Aorta (tissue), 5 donors: ENCODE measurements around the gene POU6F1. TPM values are rescaled to one million over a fixed set of nuclear protein-coding genes. Genes with fewer than 3 reads are reported as not detected.
"Not testable (repeated sequence)": the region's sequence is repeated elsewhere in the genome, so short reads cannot be mapped to it uniquely, and the experiment has no call there.

Experiments used
- ATAC-seq: fragments of 200-7000 bp; cut with Tn5 transposase; one replicate; pipeline ENCODE4 v1.9.1; 2022; ENCODE audit warnings: moderate library complexity; ENCODE audit not compliant: low FRiP score
- DNase-seq, 2 donors: peaks; one replicate each; pipeline ENCODE4 v3.0.0-alpha.2; 2020
- H3K27ac ChIP-seq, 2 donors: one replicate each; pipeline ENCODE4 v1.5.1; 2013; ENCODE audit warnings: low read length in 2 of 2, mild to moderate bottlenecking in 2 of 2, moderate library complexity in 2 of 2, control low read depth in 1 of 2, inconsistent platforms in 1 of 2, low read depth in 1 of 2
- H3K27me3 ChIP-seq, 2 donors: one replicate each; pipeline ENCODE4 v1.6.1; 2013; ENCODE audit warnings: control low read depth in 1 of 2, low read length in 1 of 2, mild to moderate bottlenecking in 1 of 2, moderate library complexity in 1 of 2; ENCODE audit not compliant: insufficient read depth in 2 of 2, control insufficient read depth in 1 of 2
- H3K36me3 ChIP-seq, 2 donors: one replicate each; pipeline ENCODE4 v1.6.1; 2013; ENCODE audit warnings: control low read depth in 1 of 2, low read length in 1 of 2, mild to moderate bottlenecking in 1 of 2; ENCODE audit not compliant: insufficient read depth in 2 of 2, control insufficient read depth in 1 of 2
- H3K4me1 ChIP-seq, 2 donors: one replicate each; pipeline ENCODE4 v1.6.1; 2013; ENCODE audit warnings: low read length in 2 of 2, control low read depth in 1 of 2, mild to moderate bottlenecking in 1 of 2, moderate library complexity in 1 of 2; ENCODE audit not compliant: insufficient read depth in 2 of 2, control insufficient read depth in 1 of 2
- H3K4me3 ChIP-seq, 2 donors: one replicate each; pipeline ENCODE4 v1.5.1; 2013; ENCODE audit warnings: low read length in 2 of 2, control low read depth in 1 of 2, mild to moderate bottlenecking in 1 of 2
- H3K9me3 ChIP-seq: one replicate; pipeline ENCODE4 v1.6.1; 2013; ENCODE audit warnings: mild to moderate bottlenecking, low read length; ENCODE audit not compliant: control insufficient read depth
- WGBS, 2 donors: extraction: QIAGEN DNeasy Blood & Tissue Kit; methylation state at CpG; one replicate each; pipeline ENCODE4 v1.1.7; 2013; 5-methylcytosine and 5-hydroxymethylcytosine counted together
- intact Hi-C, 2 donors: fragments of 100-400 bp; cut with DNase I; formaldehyde crosslinking; loops; one replicate each; pipeline versions ENCODE4 v1.14.2 to v1.15.0; 2022
- polyA plus RNA-seq, 2 donors: library from polyadenylated mRNA; stranded (reverse); fragments of 200-250 nt; gene quantifications; one replicate each; pipeline ENCODE4 v1.2.3, GENCODE V29; 2013
- total RNA-seq, 2 donors: library from RNA; stranded (reverse); fragmentation: NEBNext Ultra II Directional; extraction: Animal tissue kit (Norgen Biotek cat#: 25700); gene quantifications; one replicate each; pipeline ENCODE4 v1.2.1, GENCODE V29; 2021
- donor health status: healthy with polysubstance abuse.
- donor health status: Bipolar disorder and iron deficiency.
- donor health status: DM: no; HTN: no; CAD: no.
- donor health status: DM: no; HTN: no; CAD: no.
- donor health status: DM: yes; HTN: yes; CAD: no.

The POU6F1 gene
- total and polyA plus RNA-seq, 4 donors = 13.3 to 36.5 (median 29.7) TPM

- peak overlapping the region; percentile 45 to 62 for H3K4me3 ChIP-seq
- no peaks in the 10 kb centered on the region for H3K27me3 ChIP-seq
- no peaks in the 10 kb centered on the region for H3K4me1 ChIP-seq
- no peak for ATAC-seq
- peaks cover 7 to 11% of the 10 kb centered on the region in 2 donors for H3K36me3 ChIP-seq
- H3K27ac ChIP-seq = peak overlapping the region in 1 of 2 donors; percentile 14
- 8 to 10% methylated on average over 10 of the region's 10 CpGs for WGBS, 2 donors
- DNase-seq = no peak
- H3K9me3 ChIP-seq = no peaks in the 10 kb centered on the region
- intact Hi-C loops = loop anchor here (2.0 to 5.0 kb wide), 3 partner anchors 19 to 156 kb away; partner anchors contain the start of genes TFCP2 (in 2 of the 2), CSRNP2 (in 1 of the 2) and POU6F1 (in 1 of the 2)
These were observed 20.2 kb upstream of the POU6F1 start for GRCh38 chr12:51238037-51238509.

DNA sequence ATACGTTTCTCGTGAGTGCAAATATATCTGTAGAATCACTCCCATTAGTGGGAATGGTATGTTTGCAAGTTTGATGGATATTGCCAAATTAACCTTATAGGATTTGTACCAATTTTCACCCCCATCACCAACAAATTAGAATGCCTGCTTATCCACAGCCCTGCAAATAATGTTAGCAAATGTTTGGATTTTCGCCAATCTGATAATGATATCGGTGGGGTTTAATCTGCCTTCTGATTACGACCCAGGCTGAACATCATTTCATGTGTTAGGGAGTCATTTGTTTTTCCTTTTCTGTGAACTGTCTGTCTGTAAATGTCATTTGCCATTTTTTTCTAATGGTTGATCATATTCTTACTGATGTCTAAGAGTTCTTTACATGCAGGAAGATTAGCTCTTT lies 16.7 kb upstream of the POU6F1 start:
- Histone ChIP-seq H3K36me3 (no peaks in the 10 kb centered on the region), H3K27ac (no peak overlapping the region), H3K4me1 (no peaks in the 10 kb centered on the region), H3K4me3 (no peak overlapping the region), H3K9me3 (no peaks in the 10 kb centered on the region), H3K27me3 (no peaks in the 10 kb centered on the region)
- DNase-seq (no peak), ATAC-seq (no peak)
- intact Hi-C loops = no loop called here
- 46 to 50% methylated on average over 5 of the region's 5 CpGs for WGBS, 2 donors

DNA sequence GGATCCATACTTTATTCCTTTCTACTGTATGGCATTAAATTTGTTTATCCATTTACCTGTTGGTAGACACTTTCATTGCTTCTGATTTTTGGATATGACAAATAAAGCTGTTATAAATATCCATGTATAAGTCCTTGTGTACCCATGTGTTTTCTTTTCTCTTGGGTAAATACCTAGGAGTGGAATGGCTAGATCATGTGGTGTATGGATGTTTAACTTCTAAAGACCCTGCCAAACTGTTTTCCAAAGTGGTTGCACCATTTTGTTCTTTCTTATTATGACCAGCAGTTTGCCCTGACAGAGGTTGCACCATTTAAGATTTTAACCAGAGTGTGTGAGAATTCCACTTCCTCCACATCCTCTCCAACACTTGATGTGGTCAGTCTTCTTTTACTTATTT lies 14.8 kb upstream of the POU6F1 start:
- H3K27me3 ChIP-seq = no peaks in the 10 kb centered on the region
- no peaks in the 10 kb centered on the region for H3K36me3 ChIP-seq
- DNase-seq (no peak), ATAC-seq (no peak)
- H3K9me3 ChIP-seq = no peaks in the 10 kb centered on the region
- no peak overlapping the region for H3K4me3 ChIP-seq
- H3K4me1 ChIP-seq = no peaks in the 10 kb centered on the region
- H3K27ac ChIP-seq = no peak overlapping the region
- intact Hi-C loops = no loop called here

GRCh38 chr12:51229116-51229809 lies 11.4 kb upstream of the POU6F1 start:
- H3K27ac ChIP-seq = no peak overlapping the region
- WGBS, 2 donors = 90 to 93% methylated on average over 7 of the region's 7 CpGs
- no peak for ATAC-seq
- intact Hi-C loops = no loop called here
- H3K4me1 ChIP-seq = no peaks in the 10 kb centered on the region
- no peaks in the 10 kb centered on the region for H3K9me3 ChIP-seq
- H3K4me3 ChIP-seq = no peak overlapping the region
- H3K27me3 ChIP-seq = no peaks in the 10 kb centered on the region
- no peak for DNase-seq
- no peaks in the 10 kb centered on the region for H3K36me3 ChIP-seq

DNA sequence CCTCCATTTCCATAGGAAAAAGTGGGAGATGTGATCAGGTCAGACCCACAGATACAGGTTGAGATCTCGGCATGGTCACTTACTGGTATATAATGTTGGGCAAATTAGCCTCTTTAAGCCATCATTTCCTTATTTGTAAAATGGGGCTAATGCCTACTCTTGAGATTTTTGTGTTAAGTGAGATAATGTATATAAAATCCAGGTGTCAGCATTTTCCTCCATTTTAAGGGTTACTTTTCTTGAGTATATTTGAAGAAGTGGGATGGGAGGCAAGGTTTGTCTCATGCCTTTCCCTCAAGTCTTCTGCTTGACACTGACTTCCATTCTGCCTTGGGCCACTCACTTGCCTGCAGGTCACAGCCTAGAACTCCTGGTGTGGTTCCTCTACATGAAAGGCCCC lies 10.1 kb upstream of the POU6F1 start:
- WGBS, 2 donors = 89 to 91% methylated on average over 1 of the region's 1 CpG
- Histone ChIP-seq H3K9me3 (no peaks in the 10 kb centered on the region), H3K4me1 (no peaks in the 10 kb centered on the region), H3K36me3 (no peaks in the 10 kb centered on the region), H3K27me3 (no peaks in the 10 kb centered on the region), H3K4me3 (no peak overlapping the region), H3K27ac (no peak overlapping the region)
- no peak for DNase-seq
- ATAC-seq = no peak
- intact Hi-C loops = no loop called here

GRCh38 chr12:51227112-51227511 lies 9.2 kb upstream of the POU6F1 start:
- 78 to 80% methylated on average over 5 of the region's 5 CpGs for WGBS, 2 donors

GRCh38 chr12:51225771-51226170 lies 7.9 kb upstream of the POU6F1 start:
- H3K27me3 ChIP-seq = no peaks in the 10 kb centered on the region
- H3K4me3 ChIP-seq = no peak overlapping the region
- H3K27ac ChIP-seq = no peak overlapping the region
- 88 to 90% methylated on average over 2 of the region's 2 CpGs for WGBS, 2 donors
- no peaks in the 10 kb centered on the region for H3K36me3 ChIP-seq
- DNase-seq (no peak), ATAC-seq (no peak)
- intact Hi-C loops = no loop called here
- H3K4me1 ChIP-seq = no peaks in the 10 kb centered on the region
- no peaks in the 10 kb centered on the region for H3K9me3 ChIP-seq

More at GRCh38 chr12:51227112-51227511, 9.2 kb upstream of the POU6F1 start:
- intact Hi-C loops, H3K27me3 ChIP-seq, H3K9me3 ChIP-seq, ATAC-seq, DNase-seq, H3K4me1 ChIP-seq, H3K27ac ChIP-seq, H3K36me3 ChIP-seq, H3K4me3 ChIP-seq: not testable (repeated sequence)

GRCh38 chr12:51225234-51225633 lies 7.4 kb upstream of the POU6F1 start:
- DNase-seq = no peak
- WGBS, 2 donors = 88 to 91% methylated on average over 4 of the region's 4 CpGs
- ATAC-seq = no peak
- no peaks in the 10 kb centered on the region for H3K27me3 ChIP-seq
- intact Hi-C loops = no loop called here
- no peaks in the 10 kb centered on the region for H3K36me3 ChIP-seq
- H3K4me1 ChIP-seq = no peaks in the 10 kb centered on the region
- H3K27ac ChIP-seq = no peak overlapping the region
- no peaks in the 10 kb centered on the region for H3K9me3 ChIP-seq
- no peak overlapping the region for H3K4me3 ChIP-seq

GRCh38 chr12:51224625-51225024 lies 6.8 kb upstream of the POU6F1 start:
- Histone ChIP-seq H3K36me3 (no peaks in the 10 kb centered on the region), H3K27ac (no peak overlapping the region), H3K4me1 (no peaks in the 10 kb centered on the region), H3K27me3 (no peaks in the 10 kb centered on the region), H3K9me3 (no peaks in the 10 kb centered on the region), H3K4me3 (no peak overlapping the region)
- ATAC-seq (no peak), DNase-seq (no peak)
- 83 to 85% methylated on average over 3 of the region's 3 CpGs for WGBS, 2 donors
- intact Hi-C loops = no loop called here
